A673 (cell line): ENCODE results near the gene NUDT14. TPM values are rescaled to one million over a fixed set of nuclear protein-coding genes. Genes with fewer than 3 reads are reported as not detected.

Experiments
- BruUV-seq: library from RNA; stranded (reverse); fragments of 400-500 nt; replicated peaks from 2 replicates; lab custom pipeline; 2021; lab: Mats Ljungman, UMichigan
- CTCF ChIA-PET: fragments of 300-600 bp; sonication (Branson Sonifier 250); formaldehyde crosslinking; loops from one replicate; lab custom pipeline; 2022; ENCODE audit warnings: antibody characterized with exemption; lab: Charles Lee
- POLR2A ChIA-PET: fragments of 300-600 bp; sonication (Branson Sonifier 250); formaldehyde crosslinking; loops from one replicate; lab custom pipeline; 2022; ENCODE audit warnings: antibody characterized with exemption; ENCODE audit not compliant: low non-redundant PET; lab: Charles Lee
- DNase-seq: peaks from one replicate; pipeline ENCODE4 v3.0.0-alpha.2; 2015; ENCODE audit warnings: low spot score
- H3K27ac ChIP-seq: fragments of 200-600 bp; sonication (generic); 2 replicates; pipeline ENCODE4 v1.5.1; 2016; ENCODE audit warnings: mixed run types, low read depth, mild to moderate bottlenecking, mixed read lengths, antibody characterized with exemption, low read length; ENCODE audit not compliant: poor library complexity, severe bottlenecking
- H3K27me3 ChIP-seq: fragments of 200-600 bp; sonication (generic); replicated peaks from 2 replicates; pipeline ENCODE4 v1.6.1; 2017; ENCODE audit warnings: mixed run types, low read depth, mild to moderate bottlenecking, mixed read lengths, antibody characterized with exemption, low read length; ENCODE audit not compliant: insufficient read depth, poor library complexity
- H3K36me3 ChIP-seq: fragments of 200-600 bp; sonication (generic); 2 replicates; pipeline ENCODE4 v1.6.1; 2016; ENCODE audit warnings: mixed run types, mild to moderate bottlenecking, mixed read lengths, antibody characterized with exemption, low read length; ENCODE audit not compliant: insufficient read depth, poor library complexity, severe bottlenecking
- H3K4me1 ChIP-seq: fragments of 200-600 bp; sonication (generic); 2 replicates; pipeline ENCODE4 v1.6.1; 2017; ENCODE audit warnings: mixed run types, mild to moderate bottlenecking, mixed read lengths, antibody characterized with exemption, low read length; ENCODE audit not compliant: insufficient read depth, poor library complexity, severe bottlenecking
- H3K4me3 ChIP-seq: fragments of 200-600 bp; sonication (generic); 2 replicates; pipeline ENCODE4 v1.5.1; 2016; ENCODE audit warnings: low read depth, mixed run types, mild to moderate bottlenecking, mixed read lengths, low read length; ENCODE audit not compliant: poor library complexity, severe bottlenecking
- H3K9me3 ChIP-seq: fragments of 200-600 bp; sonication (generic); 2 replicates; pipeline ENCODE4 v1.6.1; 2016; ENCODE audit warnings: mixed run types, low read depth, mild to moderate bottlenecking, mixed read lengths, antibody characterized with exemption, low read length; ENCODE audit not compliant: poor library complexity, severe bottlenecking
- EZH2 ChIP-seq: fragments of 200-600 bp; sonication (generic); IDR thresholded peaks from 2 replicates; pipeline ENCODE4 v1.6.1; 2017; ENCODE audit warnings: borderline replicate concordance, low read depth, mild to moderate bottlenecking, mixed read lengths, antibody characterized with exemption, low read length; ENCODE audit not compliant: poor library complexity, severe bottlenecking
- intact Hi-C: fragments of 100-400 bp; cut with micrococcal nuclease; formaldehyde crosslinking; loops from one replicate; pipeline ENCODE4 v1.10.0; 2022; ENCODE audit not compliant: unreplicated experiment
- total RNA-seq: library from RNA; stranded (reverse); gene quantifications from 2 replicates; pipeline ENCODE4 v1.2.3, GENCODE V29; 2021
- TF ChIP-seq, protein P1 (sequence below): fragments of 300-800, 200-600 bp; sonication (generic); conservative IDR thresholded peaks from 2 replicates; pipeline ENCODE4 v1.5.1; 2017; ENCODE audit warnings: low read depth, mild to moderate bottlenecking, antibody characterized with exemption, low read length, moderate library complexity, mixed read lengths

Gene NUDT14
- total RNA-seq, 1 experiment from 2014 or later, result 30.8 TPM

DNA sequence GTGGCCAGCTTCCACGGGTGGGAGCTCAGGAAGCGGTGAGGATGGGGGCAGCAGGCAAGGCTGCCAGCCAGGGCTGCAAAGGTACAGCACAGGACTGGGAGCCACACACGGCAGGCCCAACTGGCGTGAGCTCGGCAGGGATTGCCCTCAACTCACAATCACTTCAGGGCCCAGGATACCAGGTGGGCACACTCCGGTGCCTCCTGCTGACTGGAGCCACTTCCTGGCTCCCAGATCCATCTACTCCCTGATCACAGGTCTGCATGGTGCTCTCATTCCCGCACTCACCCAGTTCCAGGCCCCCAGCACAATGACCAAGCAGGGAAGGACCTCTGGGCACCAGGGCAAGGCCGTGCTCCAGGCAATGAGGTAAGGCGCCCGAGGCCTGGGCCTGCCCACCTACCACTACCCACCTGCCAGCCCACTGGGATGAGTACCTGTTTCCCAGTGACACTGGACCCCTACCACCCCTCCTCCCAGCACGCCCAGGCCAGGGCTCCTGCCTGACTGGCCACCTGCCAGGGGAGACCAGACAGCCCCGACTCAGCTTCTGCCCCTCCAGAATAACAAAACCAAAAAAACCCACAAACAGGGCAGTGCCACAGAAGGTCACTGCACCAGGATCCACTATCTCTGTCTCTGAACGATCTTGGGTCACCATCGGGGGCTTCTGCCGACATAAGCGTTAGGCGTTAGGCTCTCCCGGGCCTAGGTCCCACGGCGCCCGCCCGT lies 14.4 kb downstream of the NUDT14 start:
- peaks cover 63% of the 10 kb centered on the region for H3K4me1 ChIP-seq
- H3K4me3 ChIP-seq, result peak overlapping the region; percentile 55
- TF ChIP-seq, protein P1, sequence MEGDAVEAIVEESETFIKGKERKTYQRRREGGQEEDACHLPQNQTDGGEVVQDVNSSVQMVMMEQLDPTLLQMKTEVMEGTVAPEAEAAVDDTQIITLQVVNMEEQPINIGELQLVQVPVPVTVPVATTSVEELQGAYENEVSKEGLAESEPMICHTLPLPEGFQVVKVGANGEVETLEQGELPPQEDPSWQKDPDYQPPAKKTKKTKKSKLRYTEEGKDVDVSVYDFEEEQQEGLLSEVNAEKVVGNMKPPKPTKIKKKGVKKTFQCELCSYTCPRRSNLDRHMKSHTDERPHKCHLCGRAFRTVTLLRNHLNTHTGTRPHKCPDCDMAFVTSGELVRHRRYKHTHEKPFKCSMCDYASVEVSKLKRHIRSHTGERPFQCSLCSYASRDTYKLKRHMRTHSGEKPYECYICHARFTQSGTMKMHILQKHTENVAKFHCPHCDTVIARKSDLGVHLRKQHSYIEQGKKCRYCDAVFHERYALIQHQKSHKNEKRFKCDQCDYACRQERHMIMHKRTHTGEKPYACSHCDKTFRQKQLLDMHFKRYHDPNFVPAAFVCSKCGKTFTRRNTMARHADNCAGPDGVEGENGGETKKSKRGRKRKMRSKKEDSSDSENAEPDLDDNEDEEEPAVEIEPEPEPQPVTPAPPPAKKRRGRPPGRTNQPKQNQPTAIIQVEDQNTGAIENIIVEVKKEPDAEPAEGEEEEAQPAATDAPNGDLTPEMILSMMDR, result no peak
- TF ChIP-seq EZH2, result no peak
- H3K27me3 ChIP-seq, result no peaks in the 10 kb centered on the region
- H3K9me3 ChIP-seq, result no peaks in the 10 kb centered on the region
- intact Hi-C loops, result no loop called here
- H3K36me3 ChIP-seq, result no peaks in the 10 kb centered on the region
- CTCF ChIA-PET, result no interaction called here
- H3K27ac ChIP-seq, result no peak overlapping the region
- no peak for DNase-seq
- POLR2A ChIA-PET, result no interaction called here
- BruUV-seq, result no TSS peak

DNA sequence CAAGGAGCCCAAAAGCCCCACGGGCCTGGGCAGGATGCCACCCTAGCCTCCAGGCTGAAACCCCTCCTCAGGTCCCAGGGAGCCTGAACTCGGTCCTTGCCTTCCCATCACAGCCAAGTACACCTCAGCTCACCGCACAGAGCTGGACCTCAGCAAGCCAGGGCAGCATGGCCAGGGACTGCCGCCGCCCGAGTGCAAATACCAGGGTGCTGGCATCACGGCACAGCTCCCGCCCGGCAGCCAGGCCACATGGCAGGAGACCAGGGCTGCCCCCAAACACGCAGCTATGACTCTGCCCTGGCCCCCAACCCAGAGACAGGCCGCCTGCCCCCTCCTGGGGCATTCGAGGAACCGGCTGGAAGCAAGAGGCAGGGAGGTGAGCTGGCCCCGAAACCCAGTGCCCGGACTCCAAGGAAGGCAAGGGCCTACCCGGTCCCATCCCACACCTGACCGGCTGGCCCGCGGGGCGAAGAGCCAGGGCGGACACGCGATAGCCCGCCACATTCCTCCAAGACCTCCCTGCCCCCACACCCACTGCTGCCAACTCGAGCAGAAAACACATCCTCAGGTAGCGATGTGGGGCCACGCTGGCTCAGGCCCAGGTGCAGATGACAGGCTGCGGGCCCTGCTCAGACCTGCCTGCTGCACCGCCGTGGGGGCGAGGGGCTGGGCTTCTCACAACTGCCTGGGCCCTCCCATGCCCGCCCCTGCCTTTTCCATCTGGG lies 15.2 kb downstream of the NUDT14 start:
- H3K9me3 ChIP-seq, result no peaks in the 10 kb centered on the region
- no peaks in the 10 kb centered on the region for H3K36me3 ChIP-seq
- BruUV-seq, result no TSS peak
- CTCF ChIA-PET, result no interaction called here
- no peak overlapping the region for H3K4me3 ChIP-seq
- no peak for TF ChIP-seq EZH2
- TF ChIP-seq, protein P1, result no peak
- peaks cover 55% of the 10 kb centered on the region for H3K4me1 ChIP-seq
- intact Hi-C loops, result no loop called here
- no peak for DNase-seq
- POLR2A ChIA-PET, result no interaction called here
- H3K27ac ChIP-seq, result no peak overlapping the region
- H3K27me3 ChIP-seq, result no peaks in the 10 kb centered on the region

DNA sequence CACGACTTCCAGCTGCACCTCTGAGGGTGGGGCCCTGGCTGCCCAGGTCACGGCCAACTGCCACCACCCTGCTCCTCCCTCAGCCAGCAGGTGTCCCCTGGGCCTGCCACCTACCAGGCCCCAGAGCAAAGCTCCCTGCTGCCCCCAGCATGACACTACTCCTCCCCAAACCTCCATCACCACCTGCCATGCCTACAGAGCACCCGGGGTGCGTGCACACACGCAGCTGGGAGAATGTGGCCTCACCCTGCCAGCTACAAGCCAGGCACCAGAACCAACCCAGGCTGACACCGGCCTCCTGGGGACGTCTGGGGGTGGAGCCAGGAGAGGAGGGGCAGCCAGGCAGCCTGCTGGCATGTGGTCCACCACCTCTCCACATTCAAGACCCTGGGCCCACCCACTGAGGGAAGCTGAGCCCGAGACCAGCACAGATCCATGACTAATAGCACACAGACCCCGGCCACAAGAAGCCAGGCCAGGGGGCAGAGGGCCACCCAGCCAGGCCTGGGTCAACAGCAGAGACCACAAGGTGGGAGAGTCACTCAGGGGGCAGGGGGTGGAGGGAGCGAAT lies 15.9 kb downstream of the NUDT14 start:
- H3K4me1 ChIP-seq, result peaks cover 48% of the 10 kb centered on the region
- POLR2A ChIA-PET, result no interaction called here
- DNase-seq, result no peak
- H3K4me3 ChIP-seq, result no peak overlapping the region
- no peaks in the 10 kb centered on the region for H3K27me3 ChIP-seq
- H3K9me3 ChIP-seq, result no peaks in the 10 kb centered on the region
- no TSS peak for BruUV-seq
- TF ChIP-seq, protein P1, result no peak
- no peak for TF ChIP-seq EZH2
- CTCF ChIA-PET, result no interaction called here
- intact Hi-C loops, result no loop called here
- no peaks in the 10 kb centered on the region for H3K36me3 ChIP-seq
- no peak overlapping the region for H3K27ac ChIP-seq
